Neural progenitor cell (in vitro differentiated cells): ENCODE results near the gene TP53.

Experiments used
- CTCF ChIP-seq: fragments of 200-600 bp; sonication (generic); IDR thresholded peaks from 2 replicates; pipeline ENCODE4 v1.5.1; 2017; ENCODE audit warnings: antibody characterized with exemption, mild to moderate bottlenecking
- EZH2 ChIP-seq: fragments of 200-600 bp; sonication (generic); IDR thresholded peaks from 2 replicates; pipeline ENCODE4 v1.6.1; 2017; ENCODE audit warnings: antibody characterized with exemption, mild to moderate bottlenecking, moderate library complexity

DNA sequence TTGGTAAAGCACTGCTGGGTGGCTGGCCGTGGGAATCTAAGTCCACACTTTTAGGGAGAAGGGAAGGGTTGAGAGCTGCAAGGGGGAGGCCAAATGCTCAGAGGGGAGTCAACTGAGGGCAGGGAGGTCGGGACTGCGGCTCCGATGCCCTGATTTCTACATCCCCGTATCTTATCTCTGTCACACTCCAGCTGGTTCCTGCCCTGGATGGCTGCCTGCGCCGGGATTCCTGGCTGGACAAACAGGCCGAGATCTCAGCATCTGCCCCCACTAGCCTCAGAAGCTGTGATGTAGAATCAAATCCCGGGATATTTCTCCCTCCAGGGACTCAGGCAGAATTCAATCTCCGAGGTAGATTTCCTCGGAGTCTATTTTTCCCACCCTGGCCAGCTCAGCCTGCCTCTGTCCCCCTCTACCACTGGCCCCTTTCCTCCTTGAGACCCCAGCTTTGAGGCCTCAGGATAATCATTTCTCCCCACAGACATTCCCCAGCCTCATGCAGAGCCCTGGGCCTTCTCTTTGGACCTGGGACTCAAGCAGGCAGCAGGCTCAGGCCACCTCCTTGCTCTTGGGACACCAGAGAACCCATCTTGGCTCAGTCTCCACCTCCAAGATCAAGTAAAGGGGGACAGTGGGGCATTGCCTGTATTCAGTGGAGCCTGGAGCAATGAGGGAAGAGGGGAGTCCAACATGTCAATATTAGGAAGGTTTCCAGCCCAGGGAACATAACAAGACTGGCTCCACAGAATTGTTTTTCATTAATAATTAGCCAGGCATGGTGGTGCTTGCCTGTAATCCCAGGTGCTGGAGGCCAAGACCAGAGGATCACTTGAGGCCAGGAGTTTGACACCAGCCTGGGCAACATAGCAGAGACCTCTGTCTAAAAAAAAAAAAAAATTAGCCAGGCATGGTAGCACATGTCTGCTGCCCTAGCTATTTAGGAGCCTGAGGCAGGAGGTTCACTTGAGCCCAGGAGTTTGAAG lies 55.6 kb downstream of the TP53 start:
- TF ChIP-seq CTCF (no peak), EZH2 (no peak)
